Endothelial cell (in vitro differentiated cells): Measurements from ENCODE around the gene CCIN. TPM values are rescaled to one million over a fixed set of nuclear protein-coding genes. Genes with fewer than 3 reads are reported as not detected.

Experiments used
- DNase-seq: peaks from one replicate; pipeline ENCODE4 v3.0.0; 2021; ENCODE audit warnings: low spot score
- H3K27ac Mint-ChIP-seq: one replicate; pipeline ENCODE4 v1.8.0; 2021; ENCODE audit warnings: mixed read lengths, inconsistent platforms; ENCODE audit not compliant: unreplicated experiment
- H3K27me3 Mint-ChIP-seq: one replicate; pipeline ENCODE4 v1.8.0; 2021; ENCODE audit warnings: mild to moderate bottlenecking, moderate library complexity, mixed read lengths, inconsistent platforms; ENCODE audit not compliant: unreplicated experiment
- H3K36me3 Mint-ChIP-seq: one replicate; pipeline ENCODE4 v1.8.0; 2021; ENCODE audit warnings: mild to moderate bottlenecking, low read depth, mixed read lengths, inconsistent platforms; ENCODE audit not compliant: unreplicated experiment
- H3K4me1 Mint-ChIP-seq: one replicate; pipeline ENCODE4 v1.8.0; 2021; ENCODE audit warnings: mild to moderate bottlenecking, mixed read lengths, inconsistent platforms; ENCODE audit not compliant: unreplicated experiment
- H3K4me3 Mint-ChIP-seq: one replicate; pipeline ENCODE4 v1.8.0; 2021; ENCODE audit warnings: mild to moderate bottlenecking, mixed read lengths, inconsistent platforms; ENCODE audit not compliant: unreplicated experiment
- H3K9me3 Mint-ChIP-seq: one replicate; pipeline ENCODE4 v1.8.0; 2021; ENCODE audit warnings: mixed read lengths, inconsistent platforms; ENCODE audit not compliant: unreplicated experiment
- CTCF ChIP-seq: fragments of 200-600 bp; sonication (generic); IDR thresholded peaks from one replicate; pipeline ENCODE4 v1.5.0; 2021; ENCODE audit warnings: antibody characterized with exemption; ENCODE audit not compliant: unreplicated experiment
- total RNA-seq: library from RNA; stranded (reverse); fragmentation: NEBNext Ultra II Directional; extraction: Animal tissue kit (Norgen Biotek cat#: 25700); gene quantifications from one replicate; pipeline ENCODE4 v1.2.1, GENCODE V29; 2021; ENCODE audit not compliant: unreplicated experiment

CCIN gene
- total RNA-seq, 1 donor from 2014 or later = not detected

DNA sequence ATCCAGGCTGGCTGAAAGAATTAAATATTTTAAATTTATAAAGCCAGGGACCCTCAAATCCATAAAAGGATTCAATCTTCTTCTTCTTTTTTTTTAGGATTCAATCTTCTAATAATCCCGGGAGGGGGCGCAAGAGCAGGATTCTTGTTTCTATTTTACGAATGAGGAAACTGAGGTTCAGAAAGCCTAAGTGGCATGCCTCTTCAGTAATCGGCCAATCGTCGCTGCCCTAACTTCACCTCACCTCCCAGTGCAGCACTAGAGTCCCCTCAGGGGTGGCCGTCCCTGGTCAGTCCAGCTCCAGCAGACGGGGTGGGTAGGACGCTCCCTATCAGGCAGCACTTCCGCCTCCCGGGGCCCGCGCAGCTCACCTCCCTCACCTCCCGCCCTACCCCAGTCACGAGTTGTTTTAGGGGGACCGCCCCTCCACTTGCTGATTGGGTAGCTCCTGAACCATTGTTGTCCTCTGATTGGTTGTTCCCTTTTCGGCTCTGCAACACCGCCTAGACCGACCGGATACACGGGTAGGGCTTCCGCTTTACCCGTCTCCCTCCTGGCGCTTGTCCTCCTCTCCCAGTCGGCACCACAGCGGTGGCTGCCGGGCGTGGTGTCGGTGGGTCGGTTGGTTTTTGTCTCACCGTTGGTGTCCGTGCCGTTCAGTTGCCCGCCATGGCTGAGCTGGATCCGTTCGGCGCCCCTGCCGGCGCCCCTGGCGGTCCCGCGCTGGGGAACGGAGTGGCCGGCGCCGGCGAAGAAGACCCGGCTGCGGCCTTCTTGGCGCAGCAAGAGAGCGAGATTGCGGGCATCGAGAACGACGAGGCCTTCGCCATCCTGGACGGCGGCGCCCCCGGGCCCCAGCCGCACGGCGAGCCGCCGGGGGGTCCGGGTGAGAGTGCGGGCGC is 21.5 kb downstream of the CCIN start, which contains the start of gene CLTA:
Gene CLTA, plus strand, starts transcription at position 534 of the 902 bp plus-strand sequence. Its CDS starts 136 bp downstream, at position 670.
- H3K4me3 Mint-ChIP-seq = peak within 1 kb of the TSS; percentile 95
- peaks cover 21% of the 10 kb centered on the region for H3K27me3 Mint-ChIP-seq
- peaks cover 10% of the 10 kb centered on the region for H3K36me3 Mint-ChIP-seq
- DNase-seq = peak; percentile 90
- H3K9me3 Mint-ChIP-seq = no peaks in the 10 kb centered on the region
- TF ChIP-seq CTCF = peak; percentile 39
- peak within 1 kb of the TSS; percentile 91 for H3K27ac Mint-ChIP-seq
- peaks cover 44% of the 10 kb centered on the region for H3K4me1 Mint-ChIP-seq

DNA sequence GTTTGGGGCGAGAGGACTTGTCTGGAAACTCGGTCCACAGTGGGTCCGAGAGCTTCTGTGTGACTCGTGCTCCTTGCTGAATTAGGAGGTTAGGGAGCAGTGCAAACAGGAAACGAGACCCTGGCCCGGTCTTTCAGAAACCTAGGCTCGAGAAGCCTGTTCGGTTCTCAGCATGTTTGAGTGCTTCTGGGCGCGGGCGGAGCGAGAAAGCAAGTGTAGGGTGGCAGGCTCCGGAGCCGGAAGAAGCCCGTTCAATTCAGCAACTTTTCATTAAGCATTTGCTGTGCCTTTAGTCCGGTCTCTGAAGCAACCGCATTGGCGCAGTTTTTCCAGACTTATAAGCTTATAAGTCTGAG is 22.1 kb downstream of the CCIN start:
- H3K36me3 Mint-ChIP-seq = peaks cover 10% of the 10 kb centered on the region
- peak overlapping the region; percentile 82 for H3K27ac Mint-ChIP-seq
- H3K4me1 Mint-ChIP-seq = peaks cover 44% of the 10 kb centered on the region
- peak overlapping the region; percentile 95 for H3K4me3 Mint-ChIP-seq
- peak; percentile 36 for DNase-seq
- peaks cover 19% of the 10 kb centered on the region for H3K27me3 Mint-ChIP-seq
- no peaks in the 10 kb centered on the region for H3K9me3 Mint-ChIP-seq
- TF ChIP-seq CTCF = no peak

DNA sequence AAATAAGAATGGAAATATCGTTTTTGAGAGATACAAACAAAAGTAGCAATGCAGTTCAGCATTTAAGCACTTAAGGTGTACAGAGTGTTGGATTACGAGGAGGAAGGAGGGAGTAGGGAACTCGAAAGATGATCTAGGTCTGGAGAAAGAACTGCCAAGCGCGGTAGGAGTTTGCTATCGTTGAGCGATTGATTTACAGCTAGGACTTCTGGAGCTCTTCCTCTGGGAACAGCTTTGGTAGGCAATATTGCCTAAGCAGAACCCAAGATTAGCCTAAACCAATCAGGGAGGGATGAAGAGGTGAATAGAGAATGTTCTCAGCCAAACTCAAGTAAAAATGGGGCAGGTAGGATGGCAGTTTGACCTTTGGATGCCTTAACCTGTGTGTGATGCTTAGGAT is 22.5 kb downstream of the CCIN start:
- Mint-ChIP-seq H3K36me3 (peaks cover 10% of the 10 kb centered on the region), H3K4me3 (peak overlapping the region; percentile 95), H3K9me3 (no peaks in the 10 kb centered on the region), H3K4me1 (peaks cover 44% of the 10 kb centered on the region), H3K27me3 (peaks cover 18% of the 10 kb centered on the region), H3K27ac (peak overlapping the region; percentile 82)
- no peak for TF ChIP-seq CTCF
- no peak for DNase-seq

DNA sequence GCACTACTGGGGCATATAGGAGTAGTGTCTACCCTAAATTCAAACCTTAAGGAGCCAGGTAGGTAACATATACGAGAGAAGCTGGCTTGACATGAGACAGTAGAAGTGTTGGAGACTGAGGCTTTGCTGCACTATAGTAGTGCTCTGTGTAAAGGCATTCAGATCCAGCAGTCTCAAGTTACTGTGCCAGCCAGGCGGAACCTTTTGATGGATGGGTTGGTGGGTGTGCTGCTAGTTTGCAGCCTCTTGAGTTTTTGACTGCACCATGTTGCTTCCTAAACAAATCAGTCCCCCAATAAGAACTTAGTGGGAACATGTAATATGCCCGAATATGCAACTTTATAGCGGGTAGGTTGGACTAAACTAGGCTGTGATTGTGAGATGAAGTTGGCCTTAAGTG is 23.0 kb downstream of the CCIN start:
- H3K9me3 Mint-ChIP-seq = no peaks in the 10 kb centered on the region
- peak overlapping the region; percentile 61 for H3K27ac Mint-ChIP-seq
- H3K27me3 Mint-ChIP-seq = peaks cover 18% of the 10 kb centered on the region
- no peak for TF ChIP-seq CTCF
- H3K4me3 Mint-ChIP-seq = peak overlapping the region; percentile 95
- peaks cover 44% of the 10 kb centered on the region for H3K4me1 Mint-ChIP-seq
- no peak for DNase-seq
- H3K36me3 Mint-ChIP-seq = peaks cover 10% of the 10 kb centered on the region

DNA sequence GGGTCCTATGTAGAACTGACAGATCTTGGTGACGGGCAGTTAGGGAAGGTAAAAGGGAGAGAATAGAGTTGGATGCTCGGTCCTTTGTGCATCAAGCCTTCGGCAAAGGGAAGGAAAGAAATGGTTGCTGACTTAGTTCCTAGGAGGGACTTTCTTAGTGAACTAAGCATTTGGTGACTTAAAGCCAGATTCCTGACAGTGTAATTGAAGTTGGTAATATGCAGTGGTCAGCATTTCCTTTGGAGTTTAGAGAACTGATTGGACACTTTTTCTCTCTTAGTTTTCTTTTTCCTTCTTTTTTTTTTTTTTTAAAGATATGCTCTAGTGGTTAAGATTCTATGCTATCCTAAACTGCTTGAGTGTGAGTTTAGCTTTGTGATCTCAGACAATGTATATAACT is 23.8 kb downstream of the CCIN start:
- TF ChIP-seq CTCF = no peak
- peaks cover 41% of the 10 kb centered on the region for H3K4me1 Mint-ChIP-seq
- DNase-seq = no peak
- peak overlapping the region; percentile 95 for H3K4me3 Mint-ChIP-seq
- H3K9me3 Mint-ChIP-seq = no peaks in the 10 kb centered on the region
- H3K36me3 Mint-ChIP-seq = peaks cover 13% of the 10 kb centered on the region
- H3K27me3 Mint-ChIP-seq = peaks cover 12% of the 10 kb centered on the region
- peak overlapping the region; percentile 5 for H3K27ac Mint-ChIP-seq
